SH-SY5Y (cell line): ENCODE data around the gene WNT7A.

ENCODE experiments used
- GATA2 ChIP-seq: IDR thresholded peaks from 2 replicates; pipeline ENCODE4 v1.6.1; 2011; ENCODE audit warnings: mild to moderate bottlenecking, low read depth, low read length
- GATA3 ChIP-seq: IDR thresholded peaks from 2 replicates; pipeline ENCODE4 v1.6.1; 2011; ENCODE audit warnings: low read depth, mild to moderate bottlenecking, low read length, moderate library complexity

DNA sequence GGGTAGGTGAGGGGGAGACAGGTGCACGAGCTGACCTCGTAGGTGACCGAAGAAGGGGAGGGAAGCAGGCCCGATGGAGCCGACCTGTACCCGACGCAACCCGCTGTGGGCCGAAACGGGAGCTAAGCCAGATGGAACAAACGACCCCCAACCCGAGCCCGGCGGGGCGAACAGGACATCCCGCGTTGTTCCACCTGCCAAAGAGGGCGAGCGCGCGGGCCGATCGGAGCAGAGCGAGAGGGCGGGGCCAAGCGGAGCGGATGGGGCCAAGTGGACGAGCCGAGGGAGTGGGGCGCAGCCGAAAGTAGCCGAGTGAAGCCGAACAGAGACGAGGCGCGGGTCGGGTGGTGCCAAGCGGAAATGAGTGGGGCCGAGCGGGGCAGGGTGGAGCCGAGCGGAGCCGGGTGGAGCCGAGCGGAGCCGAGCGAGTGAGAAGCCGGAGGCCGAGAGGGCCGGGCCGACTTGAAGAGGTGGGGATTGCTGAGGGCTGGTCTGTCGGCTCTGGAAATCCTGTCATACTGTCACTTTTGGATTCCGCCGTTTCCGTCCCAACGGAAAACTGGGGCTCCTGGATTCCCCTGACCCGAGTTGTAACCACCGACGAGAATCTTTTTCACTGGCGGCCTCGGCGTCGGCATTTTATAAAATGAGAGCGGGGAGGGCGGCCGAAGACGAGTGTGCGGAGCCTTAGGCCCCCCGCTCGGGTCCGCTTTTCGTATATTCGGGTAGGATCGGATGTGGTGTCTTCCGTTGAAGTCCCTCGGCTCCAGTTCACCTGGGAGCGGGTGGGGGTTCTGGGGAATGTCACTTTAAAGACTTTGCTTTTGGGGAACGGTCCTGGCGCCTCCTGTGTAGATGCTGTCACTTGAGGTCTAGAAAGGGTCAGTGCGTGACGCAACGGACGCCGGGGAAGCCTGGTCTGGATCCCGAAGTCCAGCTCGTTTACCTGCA lies 15.6 kb upstream of the WNT7A start:
- TF ChIP-seq GATA3 (no peak), GATA2 (no peak)
